Ishikawa (cell line): Measurements from ENCODE around the gene NOP53.

Source experiments
- CEBPB ChIP-seq: IDR thresholded peaks from 2 replicates; pipeline ENCODE4 v1.6.1; 2012
- EP300 ChIP-seq: IDR thresholded peaks from 2 replicates; pipeline ENCODE4 v1.6.1; 2012; ENCODE audit warnings: borderline replicate concordance
- NFIC ChIP-seq: IDR thresholded peaks from 2 replicates; pipeline ENCODE4 v1.6.1; 2012
- REST ChIP-seq: IDR thresholded peaks from 2 replicates; pipeline ENCODE4 v1.6.1; 2012; ENCODE audit warnings: low read depth, mild to moderate bottlenecking
- TEAD4 ChIP-seq: IDR thresholded peaks from 2 replicates; pipeline ENCODE4 v1.6.1; 2012

DNA sequence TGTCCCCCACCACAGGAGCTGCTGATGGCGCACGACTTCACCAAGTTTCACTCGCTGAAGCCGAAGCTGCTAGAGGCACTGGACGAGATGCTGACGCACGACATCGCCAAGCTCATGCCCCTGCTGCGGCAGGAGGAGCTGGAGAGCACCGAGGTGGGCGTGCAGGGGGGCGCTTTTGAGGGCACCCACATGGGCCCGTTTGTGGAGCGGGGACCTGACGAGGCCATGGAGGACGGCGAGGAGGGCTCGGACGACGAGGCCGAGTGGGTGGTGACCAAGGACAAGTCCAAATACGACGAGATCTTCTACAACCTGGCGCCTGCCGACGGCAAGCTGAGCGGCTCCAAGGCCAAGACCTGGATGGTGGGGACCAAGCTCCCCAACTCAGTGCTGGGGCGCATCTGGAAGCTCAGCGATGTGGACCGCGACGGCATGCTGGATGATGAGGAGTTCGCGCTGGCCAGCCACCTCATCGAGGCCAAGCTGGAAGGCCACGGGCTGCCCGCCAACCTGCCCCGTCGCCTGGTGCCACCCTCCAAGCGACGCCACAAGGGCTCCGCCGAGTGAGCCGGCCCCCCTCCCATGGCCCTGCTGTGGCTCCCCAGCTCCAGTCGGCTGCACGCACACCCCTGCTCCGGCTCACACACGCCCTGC, 4.4 kb upstream of the NOP53 start:
- TF ChIP-seq NFIC (no peak), REST (no peak), CEBPB (no peak), EP300 (no peak), TEAD4 (no peak)
